Activated naive CD4-positive, alpha-beta T cell treated with Interleukin-2 at 50 U/mL for 16 hours (primary cell): ENCODE data around the gene TGFBR3.

Experiments used
- DNase-seq: peaks from one replicate; pipeline ENCODE4 v3.0.0-alpha.2; 2020

Gene TGFBR3

GRCh38 chr1:91727763-91728162 lies 158.2 kb downstream of the TGFBR3 start:
- no peak for DNase-seq

DNA sequence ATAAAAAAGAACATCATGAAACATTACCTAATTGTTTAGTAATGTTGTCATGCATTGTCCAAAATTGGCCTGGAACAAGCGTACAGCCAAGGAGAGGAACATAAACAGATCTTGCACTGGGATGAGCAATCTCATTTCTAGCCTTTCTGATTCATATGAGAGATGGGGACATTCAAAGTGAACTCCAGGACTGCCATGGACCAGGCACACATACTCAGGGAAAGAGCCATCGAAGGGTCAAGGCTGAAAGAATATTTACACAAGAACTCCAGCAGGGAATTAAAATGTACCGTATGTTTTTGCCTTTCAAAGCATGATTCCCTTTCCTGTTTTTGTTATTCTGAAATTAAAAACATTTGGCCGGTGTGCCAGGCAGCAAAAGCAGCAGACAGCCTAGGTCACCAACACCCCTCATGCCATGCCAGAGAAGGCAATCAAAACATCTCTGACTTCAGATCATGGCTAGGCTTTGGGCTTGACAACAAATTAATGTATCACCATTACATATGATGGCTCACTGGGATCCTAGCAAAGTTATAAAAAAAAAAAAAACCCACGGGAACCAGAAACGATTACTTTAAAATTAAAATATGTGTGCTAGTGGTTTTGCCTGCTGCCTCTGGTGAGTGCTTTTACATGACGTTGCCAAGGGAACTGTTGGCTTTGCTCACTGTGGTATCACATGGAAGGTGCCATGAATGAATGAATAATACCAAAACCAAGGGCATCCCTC lies 159.8 kb downstream of the TGFBR3 start:
- DNase-seq = no peak

DNA sequence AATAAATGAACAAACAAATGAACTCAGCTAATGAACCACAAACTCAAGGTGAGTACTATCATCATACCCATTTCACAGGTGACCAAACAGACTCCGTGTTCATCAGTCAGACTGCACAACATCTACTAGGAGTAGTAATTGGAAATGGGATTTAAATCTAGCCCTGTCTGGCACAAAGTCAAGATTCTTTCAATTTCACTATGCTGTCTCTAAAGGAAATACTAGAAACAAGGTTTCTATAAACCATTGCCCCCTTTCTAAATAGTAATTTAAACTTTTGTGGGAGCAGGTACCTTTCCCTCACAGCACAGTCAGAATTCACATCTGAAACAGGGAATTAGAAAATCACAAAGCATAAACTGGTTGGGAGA lies 160.3 kb downstream of the TGFBR3 start:
- no peak for DNase-seq

GRCh38 chr1:91724644-91725043 lies 161.3 kb downstream of the TGFBR3 start:
- DNase-seq = no peak

- no peak for DNase-seq
These were observed 161.7 kb downstream of the TGFBR3 start for GRCh38 chr1:91724231-91724630.

DNA sequence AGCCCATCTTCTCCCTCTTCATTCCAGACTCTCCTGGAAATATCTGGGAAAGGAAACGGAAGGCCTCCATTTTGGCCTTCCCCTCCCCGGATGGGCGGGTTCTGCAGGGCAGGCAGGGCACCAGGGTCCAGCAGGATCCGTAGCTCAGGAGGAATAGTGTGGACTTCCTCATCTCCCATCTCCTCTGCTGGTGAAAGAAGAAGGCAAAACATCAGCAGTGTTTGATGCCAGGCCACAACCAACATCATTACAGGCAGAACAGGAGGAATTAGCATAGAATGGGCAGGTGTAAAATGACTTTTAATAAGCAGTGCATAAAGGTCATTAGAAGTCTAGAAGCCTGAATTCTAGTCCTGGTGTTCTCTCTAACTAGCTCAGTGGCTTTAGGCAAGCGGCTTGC lies 165.9 kb downstream of the TGFBR3 start:
- DNase-seq = no peak

DNA sequence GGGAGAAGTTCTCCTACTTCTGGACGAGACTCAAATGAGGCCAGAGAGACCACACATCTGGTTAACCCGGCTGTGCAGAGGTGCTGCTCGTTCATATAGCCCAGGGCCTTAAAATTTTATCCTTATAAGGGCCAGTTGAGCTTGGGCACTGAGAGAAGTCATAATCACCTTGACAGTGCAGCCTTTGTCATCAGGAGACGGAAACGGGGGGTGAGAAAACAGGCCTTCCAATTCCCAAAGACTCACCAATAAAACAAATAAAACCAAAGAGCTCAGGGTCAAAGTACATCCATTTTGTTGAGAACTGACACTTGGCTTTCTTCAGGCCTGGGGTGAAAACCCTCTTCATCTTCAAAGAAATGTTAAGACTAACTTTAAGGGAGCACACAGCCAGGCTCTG lies 167.1 kb downstream of the TGFBR3 start:
- DNase-seq = no peak

GRCh38 chr1:91718368-91718767 lies 167.6 kb downstream of the TGFBR3 start:
- no peak for DNase-seq

- no peak for DNase-seq
These were observed 168.1 kb downstream of the TGFBR3 start for GRCh38 chr1:91717839-91718238.

DNA sequence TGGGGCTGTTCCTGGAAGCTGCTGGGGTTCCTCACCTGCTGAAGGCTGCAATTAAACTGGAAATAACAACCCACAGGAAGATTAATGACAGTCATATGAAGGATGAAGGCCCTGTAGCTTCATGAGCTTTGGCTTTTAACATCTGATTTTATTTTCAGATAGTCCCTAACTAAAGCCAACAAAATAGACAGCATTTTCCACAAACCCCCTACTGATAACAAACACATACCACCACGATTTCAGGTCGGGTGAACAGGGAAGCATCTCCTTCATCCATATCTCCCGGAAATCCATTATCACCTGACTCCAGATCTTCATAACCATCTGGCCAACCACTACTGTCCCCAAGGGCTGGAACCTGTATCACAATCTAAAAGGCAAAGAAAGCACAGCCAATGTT lies 169.6 kb downstream of the TGFBR3 start:
- no peak for DNase-seq

DNA sequence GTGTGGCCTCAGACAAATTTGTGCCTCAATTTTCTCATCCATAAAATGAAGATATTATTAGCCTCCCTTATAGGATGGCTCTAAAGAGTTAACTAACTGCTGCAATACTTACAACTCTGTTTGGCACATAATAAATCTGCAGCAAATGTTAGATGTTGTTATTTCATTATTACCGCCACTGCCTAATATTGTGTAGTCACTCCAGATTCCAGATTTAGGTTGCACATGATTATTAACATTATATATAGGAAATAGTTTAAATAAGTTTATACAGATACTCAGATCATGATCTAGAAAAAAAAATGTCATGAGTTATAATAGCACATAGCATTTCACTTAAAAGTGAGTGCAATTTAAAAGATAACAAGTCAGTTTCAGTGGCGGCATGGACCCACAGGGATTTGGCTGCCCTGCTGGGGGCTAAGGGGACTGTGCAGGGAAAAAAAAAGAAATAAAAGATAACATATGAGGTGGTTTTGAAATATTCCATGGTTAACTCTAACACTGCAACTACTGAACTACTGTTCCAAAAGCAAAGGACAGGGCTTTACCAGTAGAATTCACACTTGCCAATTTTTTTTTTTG lies 170.4 kb downstream of the TGFBR3 start:
- no peak for DNase-seq

- DNase-seq = no peak
These were observed 171.0 kb downstream of the TGFBR3 start for GRCh38 chr1:91714867-91715381.

GRCh38 chr1:91712981-91713841 lies 172.7 kb downstream of the TGFBR3 start:
- DNase-seq = peak; percentile 63

GRCh38 chr1:91712393-91712792 lies 173.6 kb downstream of the TGFBR3 start:
- no peak for DNase-seq

GRCh38 chr1:91711504-91712247 lies 174.3 kb downstream of the TGFBR3 start:
- DNase-seq = no peak

GRCh38 chr1:91710261-91710660 lies 175.7 kb downstream of the TGFBR3 start:
- DNase-seq = no peak

DNA sequence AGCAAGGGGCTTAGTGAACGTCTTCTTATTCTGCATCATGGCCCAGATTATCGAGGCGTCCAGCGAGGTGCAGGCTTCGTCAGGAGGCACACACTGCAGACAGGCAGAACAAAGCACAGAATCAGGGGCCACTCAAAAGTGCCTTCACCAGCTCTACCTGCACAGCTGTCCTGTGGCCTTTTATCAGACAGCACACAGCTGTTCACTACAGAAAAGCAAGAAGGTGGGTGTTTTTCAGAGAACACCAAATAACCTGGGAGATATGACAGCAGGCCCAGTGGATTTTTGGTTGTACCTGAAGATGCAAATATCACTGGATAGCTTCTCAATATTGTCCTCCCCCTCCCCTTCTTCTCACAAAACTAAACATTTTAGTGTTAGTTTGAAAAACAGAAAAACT lies 177.3 kb downstream of the TGFBR3 start:
- no peak for DNase-seq

- DNase-seq = no peak
These were observed 178.1 kb downstream of the TGFBR3 start for GRCh38 chr1:91707890-91708218.

GRCh38 chr1:91707114-91707889 lies 178.6 kb downstream of the TGFBR3 start:
- no peak for DNase-seq

DNA sequence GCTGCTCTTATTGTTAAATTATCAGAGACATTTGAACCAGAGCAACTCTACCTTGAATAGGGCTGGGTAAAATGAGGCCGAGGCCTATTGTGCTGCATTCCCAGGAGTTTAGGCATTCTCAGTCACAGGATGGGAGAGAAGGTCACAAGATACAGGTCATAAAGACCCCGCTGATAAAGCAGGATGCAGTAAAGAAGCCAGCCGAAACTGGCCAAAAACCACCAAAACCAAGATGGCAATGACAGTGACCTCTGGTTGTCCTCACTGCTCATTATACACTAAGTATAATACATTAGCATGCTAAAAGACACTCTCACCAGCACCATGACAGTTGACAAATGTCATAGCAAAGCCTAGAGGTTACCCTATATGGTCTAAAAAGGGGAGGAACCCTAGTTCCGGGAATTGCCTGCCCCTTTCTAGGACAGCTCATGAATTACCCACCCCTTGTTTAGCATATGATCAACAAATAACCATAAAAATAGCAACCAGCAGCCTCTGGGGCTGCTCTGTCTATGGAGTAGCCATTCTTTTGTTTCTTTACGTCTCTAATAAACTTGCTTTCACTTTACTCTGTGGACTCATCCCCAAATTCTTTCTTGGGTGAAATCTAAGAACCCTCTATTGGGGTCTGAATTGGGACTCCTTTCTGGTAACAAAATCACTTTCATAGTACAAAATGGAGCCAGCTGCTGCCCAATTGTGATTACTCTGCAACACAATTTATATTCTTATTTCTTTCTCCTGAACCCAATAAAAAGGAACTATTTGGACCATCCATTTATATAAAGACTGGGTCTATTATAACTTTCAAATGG lies 179.6 kb downstream of the TGFBR3 start:
- DNase-seq = no peak

DNA sequence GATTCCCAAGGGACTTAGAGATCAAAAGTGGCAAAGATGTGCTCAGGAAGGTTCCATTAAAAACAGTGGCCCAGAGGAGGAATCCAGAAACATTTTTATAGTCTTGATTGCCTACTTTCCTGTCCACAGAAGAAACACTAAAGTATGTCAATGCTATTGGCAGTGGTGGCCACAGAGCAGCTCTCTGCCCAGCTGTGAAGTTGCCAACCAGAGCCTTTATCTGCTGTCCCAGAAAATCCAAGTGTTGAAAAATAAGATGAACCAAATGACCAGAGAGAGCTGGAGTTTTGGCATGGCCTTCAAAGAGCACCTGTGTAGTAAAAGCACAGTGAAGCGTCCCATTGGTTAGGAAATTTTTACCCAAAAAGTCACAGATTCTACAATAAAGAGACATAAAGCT lies 181.2 kb downstream of the TGFBR3 start:
- DNase-seq = no peak
